Activated naive CD4-positive, alpha-beta T cell treated with anti-CD3 and anti-CD28 coated beads, Interleukin-2, amount 50 U/mL, for 72 hours (primary cell): ENCODE measurements around the gene LMX1A. TPM values are rescaled to one million over a fixed set of nuclear protein-coding genes. Genes with fewer than 3 reads are reported as not detected.

Experiments used
- ATAC-seq, 2 donors: fragments of 150-1000 bp; cut with Tn5 transposase; 2 replicates each; pipeline ENCODE4 v1.10.0; 2021; ENCODE audit warnings: mild to moderate bottlenecking in 2 of 2, moderate library complexity in 2 of 2
- DNase-seq, 2 donors: peaks; one replicate each; pipeline ENCODE4 v3.0.0; 2021 to 2022; ENCODE audit warnings: low spot score in 2 of 2
- H3K27ac Mint-ChIP-seq, 2 donors: one replicate each; pipeline ENCODE4 v1.8.0; 2022; ENCODE audit warnings: mild to moderate bottlenecking in 2 of 2, mixed read lengths in 2 of 2
- H3K36me3 Mint-ChIP-seq, 2 donors: one replicate each; pipeline ENCODE4 v1.8.0; 2022; ENCODE audit warnings: mixed read lengths in 2 of 2
- H3K9me3 Mint-ChIP-seq, 2 donors: one replicate each; pipeline ENCODE4 v1.8.0; 2022; ENCODE audit warnings: mixed read lengths in 2 of 2
- total RNA-seq, 2 donors: library from RNA; stranded (reverse); gene quantifications; one replicate each; pipeline ENCODE4 v1.2.3, GENCODE V29; 2022

Gene LMX1A
- total RNA-seq, 2 donors from 2014 or later, result not detected

GRCh38 chr1:165376041-165376810 is 19.7 kb upstream of the LMX1A start:
- peak; percentile 85 to 90 for ATAC-seq
- H3K27ac Mint-ChIP-seq, result no peak overlapping the region
- DNase-seq, result peak in 1 of 2 donors; percentile 31
- no peaks in the 10 kb centered on the region for H3K36me3 Mint-ChIP-seq
- no peaks in the 10 kb centered on the region for H3K9me3 Mint-ChIP-seq

- no peaks in the 10 kb centered on the region for H3K9me3 Mint-ChIP-seq
- H3K27ac Mint-ChIP-seq, result no peak overlapping the region
- no peaks in the 10 kb centered on the region for H3K36me3 Mint-ChIP-seq
- ATAC-seq, result no peak
- no peak for DNase-seq
Observed at GRCh38 chr1:165375623-165376022, 19.1 kb upstream of the LMX1A start.

- Mint-ChIP-seq H3K27ac (no peak overlapping the region), H3K36me3 (no peaks in the 10 kb centered on the region), H3K9me3 (no peaks in the 10 kb centered on the region)
- no peak for DNase-seq
- no peak for ATAC-seq
Observed at GRCh38 chr1:165371588-165372225, 15.2 kb upstream of the LMX1A start.

- no peak overlapping the region for H3K27ac Mint-ChIP-seq
- DNase-seq, result peak in 1 of 2 donors; percentile 60
- no peaks in the 10 kb centered on the region for H3K36me3 Mint-ChIP-seq
- peak in 1 of 2 donors; percentile 50 for ATAC-seq
- no peaks in the 10 kb centered on the region for H3K9me3 Mint-ChIP-seq
Observed at GRCh38 chr1:165369255-165369848, 12.8 kb upstream of the LMX1A start.

- H3K9me3 Mint-ChIP-seq, result no peaks in the 10 kb centered on the region
- no peak overlapping the region for H3K27ac Mint-ChIP-seq
- ATAC-seq, result peak; percentile 49 to 74
- DNase-seq, result peak in 1 of 2 donors; percentile 85
- no peaks in the 10 kb centered on the region for H3K36me3 Mint-ChIP-seq
Observed at GRCh38 chr1:165367375-165367993, 11.0 kb upstream of the LMX1A start.

GRCh38 chr1:165365341-165365740 is 8.8 kb upstream of the LMX1A start:
- Mint-ChIP-seq H3K27ac (no peak overlapping the region), H3K9me3 (no peaks in the 10 kb centered on the region), H3K36me3 (no peaks in the 10 kb centered on the region)
- ATAC-seq (no peak), DNase-seq (no peak)

- ATAC-seq, result peak in 1 of 2 donors; percentile 20
- Mint-ChIP-seq H3K36me3 (no peaks in the 10 kb centered on the region), H3K9me3 (no peaks in the 10 kb centered on the region), H3K27ac (no peak overlapping the region)
- no peak for DNase-seq
Observed at GRCh38 chr1:165364568-165365133, 8.1 kb upstream of the LMX1A start.

GRCh38 chr1:165356876-165357275 is 361 bp upstream of the LMX1A start:
- Mint-ChIP-seq H3K9me3 (no peaks in the 10 kb centered on the region), H3K27ac (no peak overlapping the region), H3K36me3 (no peaks in the 10 kb centered on the region)
- no peak for ATAC-seq
- DNase-seq, result no peak

GRCh38 chr1:165355139-165355976 is 1.2 kb downstream of the LMX1A start:
- Mint-ChIP-seq H3K36me3 (no peaks in the 10 kb centered on the region), H3K9me3 (no peaks in the 10 kb centered on the region), H3K27ac (peak overlapping the region in 1 of 2 donors; percentile 14)
- peak in 1 of 2 donors; percentile 9 for DNase-seq
- no peak for ATAC-seq

- no peak for ATAC-seq
- Mint-ChIP-seq H3K9me3 (no peaks in the 10 kb centered on the region), H3K36me3 (no peaks in the 10 kb centered on the region), H3K27ac (peak overlapping the region in 1 of 2 donors; percentile 14)
- DNase-seq, result no peak
Observed at GRCh38 chr1:165354739-165355138, 1.8 kb downstream of the LMX1A start.

GRCh38 chr1:165353731-165354671 is 2.5 kb downstream of the LMX1A start:
- Mint-ChIP-seq H3K9me3 (no peaks in the 10 kb centered on the region), H3K27ac (peak overlapping the region in 1 of 2 donors; percentile 87), H3K36me3 (no peaks in the 10 kb centered on the region)
- peak in 1 of 2 donors; percentile 7 for DNase-seq
- ATAC-seq, result no peak

- no peaks in the 10 kb centered on the region for H3K9me3 Mint-ChIP-seq
- peak in 1 of 2 donors; percentile 9 for DNase-seq
- peak in 1 of 2 donors; percentile 11 for ATAC-seq
- H3K36me3 Mint-ChIP-seq, result no peaks in the 10 kb centered on the region
- no peak overlapping the region for H3K27ac Mint-ChIP-seq
Observed at GRCh38 chr1:165352442-165353293, 3.8 kb downstream of the LMX1A start.

GRCh38 chr1:165351863-165352441 is 4.6 kb downstream of the LMX1A start:
- ATAC-seq (no peak), DNase-seq (no peak)
- Mint-ChIP-seq H3K36me3 (no peaks in the 10 kb centered on the region), H3K9me3 (no peaks in the 10 kb centered on the region), H3K27ac (no peak overlapping the region)

- Mint-ChIP-seq H3K27ac (no peak overlapping the region), H3K36me3 (no peaks in the 10 kb centered on the region), H3K9me3 (no peaks in the 10 kb centered on the region)
- no peak for ATAC-seq
- DNase-seq, result no peak
Observed at GRCh38 chr1:165350840-165351239, 5.7 kb downstream of the LMX1A start.
